ENCODE data around the gene OR9A2. TPM values are rescaled to one million over a fixed set of nuclear protein-coding genes. Genes with fewer than 3 reads are reported as not detected.

OR9A2 gene, protein sequence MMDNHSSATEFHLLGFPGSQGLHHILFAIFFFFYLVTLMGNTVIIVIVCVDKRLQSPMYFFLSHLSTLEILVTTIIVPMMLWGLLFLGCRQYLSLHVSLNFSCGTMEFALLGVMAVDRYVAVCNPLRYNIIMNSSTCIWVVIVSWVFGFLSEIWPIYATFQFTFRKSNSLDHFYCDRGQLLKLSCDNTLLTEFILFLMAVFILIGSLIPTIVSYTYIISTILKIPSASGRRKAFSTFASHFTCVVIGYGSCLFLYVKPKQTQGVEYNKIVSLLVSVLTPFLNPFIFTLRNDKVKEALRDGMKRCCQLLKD
- under 1 TPM in 1 of 2 donors, not detected in 1; 0.08 TPM for total RNA-seq
- polyA plus RNA-seq = not detected

DNA sequence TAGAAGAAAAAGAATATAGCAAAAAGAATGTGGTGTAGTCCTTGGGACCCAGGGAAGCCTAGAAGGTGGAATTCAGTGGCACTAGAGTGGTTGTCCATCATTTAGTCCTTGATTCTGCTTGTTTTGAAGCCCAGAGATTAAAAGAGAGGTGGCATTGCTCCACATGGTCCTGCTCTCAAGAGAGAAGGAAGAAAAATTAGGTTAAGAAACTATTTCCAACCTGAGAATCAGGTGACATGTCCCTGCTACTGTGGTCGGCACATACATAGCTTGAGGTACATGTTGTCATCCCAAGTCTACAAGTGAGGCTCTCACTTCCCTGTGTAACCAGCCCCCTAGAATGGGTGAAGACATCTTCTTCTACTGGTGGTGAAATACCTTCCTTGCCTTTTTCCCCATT lies at the start of gene OR9A2:
TSS of gene OR9A2 (minus strand) at position 101 of the 400 bp plus-strand sequence. CDS start at position 101, 0 bp downstream.
- H3K9ac ChIP-seq (ENCODE audit: low read depth in 1 of 2, low read length in 2 of 2) = no peak within 1 kb of the TSS
- peaks cover 0 to 4% (median 0%) of the 10 kb centered on the region in 4 donors for H3K27me3 ChIP-seq (ENCODE audit: control insufficient read depth in 4 of 4, insufficient read depth in 4 of 4, low read length in 3 of 4)
- H3K9me3 ChIP-seq (ENCODE audit: control insufficient read depth in 4 of 4, low read length in 3 of 4) = no peaks in the 10 kb centered on the region
- H3K27ac ChIP-seq (ENCODE audit: low read depth in 1 of 2, low read length in 2 of 2) = no peak within 1 kb of the TSS
- H3K36me3 ChIP-seq (ENCODE audit: control insufficient read depth in 4 of 4, insufficient read depth in 3 of 4, low read depth in 1 of 4, low read length in 3 of 4) = no peaks in the 10 kb centered on the region
- no peak for TF ChIP-seq NR2F2 (IDR thresholded peaks at IDR 0.05)
- TF ChIP-seq JUND (IDR thresholded peaks at IDR 0.05) = no peak
- TF ChIP-seq RAD21 (IDR thresholded peaks at IDR 0.05) = no peak
- TF ChIP-seq, protein P1, sequence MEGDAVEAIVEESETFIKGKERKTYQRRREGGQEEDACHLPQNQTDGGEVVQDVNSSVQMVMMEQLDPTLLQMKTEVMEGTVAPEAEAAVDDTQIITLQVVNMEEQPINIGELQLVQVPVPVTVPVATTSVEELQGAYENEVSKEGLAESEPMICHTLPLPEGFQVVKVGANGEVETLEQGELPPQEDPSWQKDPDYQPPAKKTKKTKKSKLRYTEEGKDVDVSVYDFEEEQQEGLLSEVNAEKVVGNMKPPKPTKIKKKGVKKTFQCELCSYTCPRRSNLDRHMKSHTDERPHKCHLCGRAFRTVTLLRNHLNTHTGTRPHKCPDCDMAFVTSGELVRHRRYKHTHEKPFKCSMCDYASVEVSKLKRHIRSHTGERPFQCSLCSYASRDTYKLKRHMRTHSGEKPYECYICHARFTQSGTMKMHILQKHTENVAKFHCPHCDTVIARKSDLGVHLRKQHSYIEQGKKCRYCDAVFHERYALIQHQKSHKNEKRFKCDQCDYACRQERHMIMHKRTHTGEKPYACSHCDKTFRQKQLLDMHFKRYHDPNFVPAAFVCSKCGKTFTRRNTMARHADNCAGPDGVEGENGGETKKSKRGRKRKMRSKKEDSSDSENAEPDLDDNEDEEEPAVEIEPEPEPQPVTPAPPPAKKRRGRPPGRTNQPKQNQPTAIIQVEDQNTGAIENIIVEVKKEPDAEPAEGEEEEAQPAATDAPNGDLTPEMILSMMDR (IDR thresholded peaks at IDR 0.05; ENCODE audit: low read depth, low read length, missing input control) = no peak
- TF ChIP-seq, protein P2, sequence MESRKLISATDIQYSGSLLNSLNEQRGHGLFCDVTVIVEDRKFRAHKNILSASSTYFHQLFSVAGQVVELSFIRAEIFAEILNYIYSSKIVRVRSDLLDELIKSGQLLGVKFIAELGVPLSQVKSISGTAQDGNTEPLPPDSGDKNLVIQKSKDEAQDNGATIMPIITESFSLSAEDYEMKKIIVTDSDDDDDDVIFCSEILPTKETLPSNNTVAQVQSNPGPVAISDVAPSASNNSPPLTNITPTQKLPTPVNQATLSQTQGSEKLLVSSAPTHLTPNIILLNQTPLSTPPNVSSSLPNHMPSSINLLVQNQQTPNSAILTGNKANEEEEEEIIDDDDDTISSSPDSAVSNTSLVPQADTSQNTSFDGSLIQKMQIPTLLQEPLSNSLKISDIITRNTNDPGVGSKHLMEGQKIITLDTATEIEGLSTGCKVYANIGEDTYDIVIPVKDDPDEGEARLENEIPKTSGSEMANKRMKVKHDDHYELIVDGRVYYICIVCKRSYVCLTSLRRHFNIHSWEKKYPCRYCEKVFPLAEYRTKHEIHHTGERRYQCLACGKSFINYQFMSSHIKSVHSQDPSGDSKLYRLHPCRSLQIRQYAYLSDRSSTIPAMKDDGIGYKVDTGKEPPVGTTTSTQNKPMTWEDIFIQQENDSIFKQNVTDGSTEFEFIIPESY (IDR thresholded peaks at IDR 0.05) = no peak
- no peak for DNase-seq (ENCODE audit: low spot score)
- H3K4me3 ChIP-seq (ENCODE audit: low read depth in 1 of 3, low read length in 3 of 3) = no peak within 1 kb of the TSS
- WGBS = 89% methylated on average over 1 of the region's 1 CpG
- no peaks in the 10 kb centered on the region for H3K4me1 ChIP-seq (ENCODE audit: control insufficient read depth in 4 of 4, insufficient read depth in 4 of 4, low read length in 3 of 4)

DNA sequence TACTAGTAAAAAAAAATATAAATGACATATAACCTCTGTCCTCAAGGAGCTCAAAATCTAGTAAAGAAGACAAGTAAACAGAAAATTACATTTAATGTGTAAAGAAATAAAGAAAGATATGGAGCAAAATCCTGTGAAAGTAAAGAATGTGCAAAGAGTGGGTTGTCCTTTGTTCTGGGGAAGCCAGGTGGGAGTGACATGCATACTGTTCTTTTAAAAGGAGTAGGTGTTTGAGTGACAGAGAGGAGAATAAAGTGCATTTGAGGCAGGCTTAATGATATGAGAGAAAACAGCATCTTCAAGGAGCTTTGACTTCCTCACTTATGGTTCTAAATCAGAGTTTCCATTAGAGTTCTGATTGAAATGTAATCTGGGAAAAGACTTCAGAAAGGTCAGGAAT lies 47.2 kb upstream of the OR9A2 start:
- no peaks in the 10 kb centered on the region for H3K4me1 ChIP-seq (ENCODE audit: control insufficient read depth in 4 of 4, insufficient read depth in 4 of 4, low read length in 3 of 4)
- H3K9me3 ChIP-seq (ENCODE audit: control insufficient read depth in 4 of 4, low read length in 3 of 4) = no peaks in the 10 kb centered on the region

More for the DNA sequence above, 47.2 kb upstream of the OR9A2 start:
- no peak overlapping the region for H3K27ac ChIP-seq (ENCODE audit: low read depth in 1 of 2, low read length in 2 of 2)
- no peak overlapping the region for H3K9ac ChIP-seq (ENCODE audit: low read depth in 1 of 2, low read length in 2 of 2)
- H3K4me3 ChIP-seq (ENCODE audit: low read depth in 1 of 3, low read length in 3 of 3) = no peak overlapping the region
- no peak for TF ChIP-seq TAF1 (conservative IDR thresholded peaks at IDR 0.05)
- TF ChIP-seq RXRA (IDR thresholded peaks at IDR 0.05) = no peak
- TF ChIP-seq, protein P1 (IDR thresholded peaks at IDR 0.05; ENCODE audit: low read depth, low read length, missing input control) = no peak
- TF ChIP-seq NR2F2 (IDR thresholded peaks at IDR 0.05) = no peak
- TF ChIP-seq, protein P3, sequence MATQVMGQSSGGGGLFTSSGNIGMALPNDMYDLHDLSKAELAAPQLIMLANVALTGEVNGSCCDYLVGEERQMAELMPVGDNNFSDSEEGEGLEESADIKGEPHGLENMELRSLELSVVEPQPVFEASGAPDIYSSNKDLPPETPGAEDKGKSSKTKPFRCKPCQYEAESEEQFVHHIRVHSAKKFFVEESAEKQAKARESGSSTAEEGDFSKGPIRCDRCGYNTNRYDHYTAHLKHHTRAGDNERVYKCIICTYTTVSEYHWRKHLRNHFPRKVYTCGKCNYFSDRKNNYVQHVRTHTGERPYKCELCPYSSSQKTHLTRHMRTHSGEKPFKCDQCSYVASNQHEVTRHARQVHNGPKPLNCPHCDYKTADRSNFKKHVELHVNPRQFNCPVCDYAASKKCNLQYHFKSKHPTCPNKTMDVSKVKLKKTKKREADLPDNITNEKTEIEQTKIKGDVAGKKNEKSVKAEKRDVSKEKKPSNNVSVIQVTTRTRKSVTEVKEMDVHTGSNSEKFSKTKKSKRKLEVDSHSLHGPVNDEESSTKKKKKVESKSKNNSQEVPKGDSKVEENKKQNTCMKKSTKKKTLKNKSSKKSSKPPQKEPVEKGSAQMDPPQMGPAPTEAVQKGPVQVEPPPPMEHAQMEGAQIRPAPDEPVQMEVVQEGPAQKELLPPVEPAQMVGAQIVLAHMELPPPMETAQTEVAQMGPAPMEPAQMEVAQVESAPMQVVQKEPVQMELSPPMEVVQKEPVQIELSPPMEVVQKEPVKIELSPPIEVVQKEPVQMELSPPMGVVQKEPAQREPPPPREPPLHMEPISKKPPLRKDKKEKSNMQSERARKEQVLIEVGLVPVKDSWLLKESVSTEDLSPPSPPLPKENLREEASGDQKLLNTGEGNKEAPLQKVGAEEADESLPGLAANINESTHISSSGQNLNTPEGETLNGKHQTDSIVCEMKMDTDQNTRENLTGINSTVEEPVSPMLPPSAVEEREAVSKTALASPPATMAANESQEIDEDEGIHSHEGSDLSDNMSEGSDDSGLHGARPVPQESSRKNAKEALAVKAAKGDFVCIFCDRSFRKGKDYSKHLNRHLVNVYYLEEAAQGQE (IDR thresholded peaks at IDR 0.05) = no peak
- no peak for TF ChIP-seq SP1 (IDR thresholded peaks at IDR 0.05)
- TF ChIP-seq, protein P4, sequence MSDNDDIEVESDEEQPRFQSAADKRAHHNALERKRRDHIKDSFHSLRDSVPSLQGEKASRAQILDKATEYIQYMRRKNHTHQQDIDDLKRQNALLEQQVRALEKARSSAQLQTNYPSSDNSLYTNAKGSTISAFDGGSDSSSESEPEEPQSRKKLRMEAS (IDR thresholded peaks at IDR 0.05) = no peak
- no peak for TF ChIP-seq JUND (IDR thresholded peaks at IDR 0.05)
- no peak for TF ChIP-seq RAD21 (IDR thresholded peaks at IDR 0.05)
- TF ChIP-seq, protein P5, sequence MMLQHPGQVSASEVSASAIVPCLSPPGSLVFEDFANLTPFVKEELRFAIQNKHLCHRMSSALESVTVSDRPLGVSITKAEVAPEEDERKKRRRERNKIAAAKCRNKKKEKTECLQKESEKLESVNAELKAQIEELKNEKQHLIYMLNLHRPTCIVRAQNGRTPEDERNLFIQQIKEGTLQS (IDR thresholded peaks at IDR 0.05) = no peak
- TF ChIP-seq FOXA1 (IDR thresholded peaks at IDR 0.05) = no peak
- TF ChIP-seq HNF4G (IDR thresholded peaks at IDR 0.05) = no peak
- no peak for DNase-seq (ENCODE audit: low spot score)
- peaks cover 0 to 3% (median 0%) of the 10 kb centered on the region in 4 donors for H3K27me3 ChIP-seq (ENCODE audit: control insufficient read depth in 4 of 4, insufficient read depth in 4 of 4, low read length in 3 of 4)
- H3K36me3 ChIP-seq (ENCODE audit: control insufficient read depth in 4 of 4, insufficient read depth in 3 of 4, low read depth in 1 of 4, low read length in 3 of 4) = no peaks in the 10 kb centered on the region

Measured in liver (tissue), 9 donors.